ENCODE results near the gene ARID1B. TPM values are rescaled to one million over a fixed set of nuclear protein-coding genes. Genes with fewer than 3 reads are reported as not detected.

Gene ARID1B
- total RNA-seq, 2 experiments from 2014 or later, result 90.1 to 164 TPM

DNA sequence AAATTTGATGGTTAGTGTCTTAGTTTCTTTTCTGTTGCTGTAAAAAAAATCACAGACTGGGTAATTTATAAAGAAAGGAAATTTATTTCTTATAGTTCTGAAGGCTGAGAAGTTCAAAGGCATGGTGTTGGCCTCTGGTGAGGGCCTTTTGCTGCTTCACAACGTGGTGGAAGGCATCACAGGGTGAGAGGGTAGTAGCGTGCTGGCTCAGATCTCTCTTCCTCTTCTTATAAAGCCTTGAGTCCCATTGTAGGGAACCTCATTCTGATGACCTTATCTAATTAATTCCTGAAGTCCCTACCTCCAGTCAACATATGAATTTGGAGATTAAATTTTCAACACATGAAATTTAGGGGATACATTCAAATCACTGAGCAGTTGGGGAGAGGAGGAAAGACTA is 62.0 kb downstream of the ARID1B start:
- Histone ChIP-seq H3K4me2 (ENCODE audit: low read length) (no peak overlapping the region), H3K9me3 (ENCODE audit: low read length) (no peaks in the 10 kb centered on the region), H3K36me3 (ENCODE audit: insufficient read depth, low read length) (peaks cover 57% of the 10 kb centered on the region), H3K4me1 (ENCODE audit: insufficient read depth, low read length, poor library complexity, severe bottlenecking) (peaks cover 34% of the 10 kb centered on the region), H2AFZ (ENCODE audit: low read length) (no peak overlapping the region), H3K4me3 (ENCODE audit: low read depth, low read length, poor library complexity, severe bottlenecking) (no peak overlapping the region), H3K79me2 (ENCODE audit: insufficient read depth, low read depth, low read length) (peaks cover 86% of the 10 kb centered on the region), H4K20me1 (ENCODE audit: insufficient read depth, low read length) (no peaks in the 10 kb centered on the region), H3K27ac (ENCODE audit: low read depth, low read length, poor library complexity, severe bottlenecking) (no peak overlapping the region), H3K9me2 (ENCODE audit: insufficient read depth, low read length) (no peaks in the 10 kb centered on the region)
- TF ChIP-seq, protein P1, sequence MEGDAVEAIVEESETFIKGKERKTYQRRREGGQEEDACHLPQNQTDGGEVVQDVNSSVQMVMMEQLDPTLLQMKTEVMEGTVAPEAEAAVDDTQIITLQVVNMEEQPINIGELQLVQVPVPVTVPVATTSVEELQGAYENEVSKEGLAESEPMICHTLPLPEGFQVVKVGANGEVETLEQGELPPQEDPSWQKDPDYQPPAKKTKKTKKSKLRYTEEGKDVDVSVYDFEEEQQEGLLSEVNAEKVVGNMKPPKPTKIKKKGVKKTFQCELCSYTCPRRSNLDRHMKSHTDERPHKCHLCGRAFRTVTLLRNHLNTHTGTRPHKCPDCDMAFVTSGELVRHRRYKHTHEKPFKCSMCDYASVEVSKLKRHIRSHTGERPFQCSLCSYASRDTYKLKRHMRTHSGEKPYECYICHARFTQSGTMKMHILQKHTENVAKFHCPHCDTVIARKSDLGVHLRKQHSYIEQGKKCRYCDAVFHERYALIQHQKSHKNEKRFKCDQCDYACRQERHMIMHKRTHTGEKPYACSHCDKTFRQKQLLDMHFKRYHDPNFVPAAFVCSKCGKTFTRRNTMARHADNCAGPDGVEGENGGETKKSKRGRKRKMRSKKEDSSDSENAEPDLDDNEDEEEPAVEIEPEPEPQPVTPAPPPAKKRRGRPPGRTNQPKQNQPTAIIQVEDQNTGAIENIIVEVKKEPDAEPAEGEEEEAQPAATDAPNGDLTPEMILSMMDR (conservative IDR thresholded peaks at IDR 0.05; ENCODE audit: low read length), result no peak
- TF ChIP-seq EZH2phosphoT487 (IDR thresholded peaks at IDR 0.05; ENCODE audit: borderline replicate concordance, low read depth, low read length), result no peak
- intact Hi-C loops (cut with micrococcal nuclease; ENCODE audit: unreplicated experiment), result no loop called here
- BruUV-seq (replicated peaks), result no TSS peak
- POLR2A ChIA-PET, result no interaction called here
- no peak for DNase-seq (ENCODE audit: low spot score)
- CTCF ChIA-PET (ENCODE audit: unreplicated experiment), result no interaction called here

DNA sequence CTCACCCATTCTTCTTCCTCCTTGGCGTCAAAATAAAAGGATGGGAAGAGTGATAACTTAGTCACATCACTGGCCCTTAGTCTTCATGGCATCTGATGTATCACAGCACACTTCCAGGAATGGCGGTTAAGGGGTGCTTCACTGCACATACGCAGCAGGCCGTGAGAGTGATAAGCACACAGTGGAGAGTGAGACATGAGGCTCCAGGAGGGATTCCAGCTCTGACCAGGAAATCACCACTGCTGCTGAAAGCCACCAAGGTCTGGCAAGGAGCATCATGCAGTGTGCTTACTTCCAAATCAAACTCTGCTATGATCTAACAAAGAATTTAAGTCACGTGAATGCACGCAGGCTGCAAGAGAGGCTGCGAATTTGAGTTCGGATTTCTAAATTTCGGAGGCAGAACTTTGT is 62.4 kb downstream of the ARID1B start:
- no peaks in the 10 kb centered on the region for H3K9me2 ChIP-seq (ENCODE audit: insufficient read depth, low read length)
- ChIA-PET CTCF (ENCODE audit: unreplicated experiment) (no interaction called here), POLR2A (interaction anchor here (1.0 kb wide), 1 partner anchor 10 kb away, joined by 8 read pairs; no protein-coding TSS in a partner anchor)
- peaks cover 38% of the 10 kb centered on the region for H3K4me1 ChIP-seq (ENCODE audit: insufficient read depth, low read length, poor library complexity, severe bottlenecking)
- TF ChIP-seq, protein P1 (conservative IDR thresholded peaks at IDR 0.05; ENCODE audit: low read length), result no peak
- TF ChIP-seq EZH2phosphoT487 (IDR thresholded peaks at IDR 0.05; ENCODE audit: borderline replicate concordance, low read depth, low read length), result no peak
- no peaks in the 10 kb centered on the region for H3K9me3 ChIP-seq (ENCODE audit: low read length)
- H3K36me3 ChIP-seq (ENCODE audit: insufficient read depth, low read length), result peaks cover 60% of the 10 kb centered on the region
- no peaks in the 10 kb centered on the region for H4K20me1 ChIP-seq (ENCODE audit: insufficient read depth, low read length)
- no peak overlapping the region for H2AFZ ChIP-seq (ENCODE audit: low read length)
- intact Hi-C loops (cut with micrococcal nuclease; ENCODE audit: unreplicated experiment), result no loop called here
- no peak for DNase-seq (ENCODE audit: low spot score)
- H3K27ac ChIP-seq (ENCODE audit: low read depth, low read length, poor library complexity, severe bottlenecking), result peak overlapping the region; percentile 52
- no peak overlapping the region for H3K4me3 ChIP-seq (ENCODE audit: low read depth, low read length, poor library complexity, severe bottlenecking)
- peak overlapping the region; percentile 44; the same call in 1 of the 2 replicates for H3K4me2 ChIP-seq (ENCODE audit: low read length)
- H3K79me2 ChIP-seq (ENCODE audit: insufficient read depth, low read depth, low read length), result peaks cover 86% of the 10 kb centered on the region
- no TSS peak for BruUV-seq (replicated peaks)

DNA sequence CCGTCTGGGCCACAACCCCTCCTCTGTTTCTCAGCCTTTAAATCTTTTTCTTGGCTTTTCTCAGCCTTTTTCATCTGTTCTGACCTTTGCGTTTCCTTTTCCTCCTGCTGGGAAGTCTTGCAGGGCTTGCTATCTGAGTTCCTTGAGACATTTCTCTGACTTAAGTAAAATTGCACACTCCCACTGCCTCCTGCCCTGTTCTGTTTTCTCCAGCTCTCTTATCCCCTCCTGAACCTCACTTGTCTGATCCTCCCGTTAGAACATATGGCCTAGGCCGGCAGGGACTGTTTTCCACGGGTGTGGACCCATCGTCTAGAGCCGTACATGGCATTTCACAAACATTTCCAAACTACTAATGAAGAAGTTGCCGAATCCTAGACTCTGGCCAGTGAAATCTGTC is 63.0 kb downstream of the ARID1B start:
- BruUV-seq (replicated peaks), result no TSS peak
- H4K20me1 ChIP-seq (ENCODE audit: insufficient read depth, low read length), result peaks cover 1% of the 10 kb centered on the region; the same call in 1 of the 2 replicates
- H3K4me1 ChIP-seq (ENCODE audit: insufficient read depth, low read length, poor library complexity, severe bottlenecking), result peaks cover 44% of the 10 kb centered on the region
- ChIA-PET POLR2A (interaction anchor here (0.5 to 1.0 kb wide), 2 partner anchors 11 to 277 kb away, joined by 4 to 8 read pairs; no protein-coding TSS in a partner anchor), CTCF (ENCODE audit: unreplicated experiment) (no interaction called here)
- H3K4me3 ChIP-seq (ENCODE audit: low read depth, low read length, poor library complexity, severe bottlenecking), result no peak overlapping the region
- no peak overlapping the region for H2AFZ ChIP-seq (ENCODE audit: low read length)
- no peaks in the 10 kb centered on the region for H3K9me3 ChIP-seq (ENCODE audit: low read length)
- H3K79me2 ChIP-seq (ENCODE audit: insufficient read depth, low read depth, low read length), result peaks cover 86% of the 10 kb centered on the region
- H3K9me2 ChIP-seq (ENCODE audit: insufficient read depth, low read length), result no peaks in the 10 kb centered on the region
- TF ChIP-seq, protein P1 (conservative IDR thresholded peaks at IDR 0.05; ENCODE audit: low read length), result no peak
- TF ChIP-seq EZH2phosphoT487 (IDR thresholded peaks at IDR 0.05; ENCODE audit: borderline replicate concordance, low read depth, low read length), result no peak
- peaks cover 61% of the 10 kb centered on the region for H3K36me3 ChIP-seq (ENCODE audit: insufficient read depth, low read length)
- peak overlapping the region; percentile 52 for H3K27ac ChIP-seq (ENCODE audit: low read depth, low read length, poor library complexity, severe bottlenecking)
- DNase-seq (ENCODE audit: low spot score), result no peak
- H3K4me2 ChIP-seq (ENCODE audit: low read length), result peak overlapping the region; percentile 44
- intact Hi-C loops (cut with micrococcal nuclease; ENCODE audit: unreplicated experiment), result no loop called here

All from OCI-LY7 (cell line).